Ascending aorta (tissue), 2 donors: ENCODE results near the gene ASCC1. TPM values are rescaled to one million over a fixed set of nuclear protein-coding genes. Genes with fewer than 3 reads are reported as not detected.

Experiments
- DNase-seq, 2 donors: peaks; one replicate each; pipeline ENCODE4 v3.0.0-alpha.2; 2019; ENCODE audit warnings: low spot score in 2 of 2
- H3K27ac ChIP-seq, 2 donors: fragments of 200-600 bp; sonication (generic); one replicate each; pipeline ENCODE4 v1.5.1; 2016 to 2017; ENCODE audit warnings: mild to moderate bottlenecking in 1 of 2
- H3K27me3 ChIP-seq: fragments of 200-600 bp; sonication (generic); one replicate; pipeline ENCODE4 v1.5.1; 2017
- H3K36me3 ChIP-seq, 2 donors: fragments of 200-600 bp; sonication (generic); one replicate each; pipeline ENCODE4 v1.5.1; 2016
- H3K4me1 ChIP-seq, 2 donors: fragments of 200-600 bp; sonication (generic); one replicate each; pipeline ENCODE4 v1.5.1; 2016 to 2017; ENCODE audit warnings: mild to moderate bottlenecking in 1 of 2
- H3K4me3 ChIP-seq, 2 donors: fragments of 200-600 bp; sonication (generic); one replicate each; pipeline ENCODE4 v1.5.1; 2016 to 2017; ENCODE audit warnings: mild to moderate bottlenecking in 1 of 2
- H3K9me3 ChIP-seq, 2 donors: fragments of 200-600 bp; sonication (generic); one replicate each; pipeline ENCODE4 v1.5.1; 2016
- CTCF ChIP-seq, 3 experiments: fragments of 200-600 bp in 2 of 3; fragments of 450-650 bp in 1 of 3; sonication (generic) in 2 of 3; IDR thresholded peaks; one replicate each; pipeline ENCODE4 v1.5.1; 2016 to 2019; ENCODE audit warnings: antibody characterized with exemption in 3 of 3, mild to moderate bottlenecking in 1 of 3, moderate library complexity in 1 of 3
- intact Hi-C: fragments of 100-400 bp; cut with DNase I; formaldehyde crosslinking; loops from one replicate; pipeline ENCODE4 v1.15.1; 2023
- total RNA-seq: library from RNA; depleted of rRNA; stranded (reverse); fragments of >200 nt; gene quantifications from one replicate; pipeline ENCODE4 v1.1.0, GENCODE V29; 2016

The ASCC1 gene
- total RNA-seq, 1 donor from 2014 or later = 5.5 TPM

- Histone ChIP-seq H3K9me3 (peaks cover 0 to 6% of the 10 kb centered on the region in 2 donors), H3K4me3 (no peak overlapping the region), H3K27me3 (no peaks in the 10 kb centered on the region), H3K27ac (no peak overlapping the region), H3K4me1 (peaks cover 0 to 7% of the 10 kb centered on the region in 2 donors), H3K36me3 (no peaks in the 10 kb centered on the region)
- intact Hi-C loops = no loop called here
- no peak for DNase-seq
- no peak for TF ChIP-seq CTCF (IDR thresholded peaks at IDR 0.05)
These were observed 94.7 kb downstream of the ASCC1 start for GRCh38 chr10:72121389-72121788.

GRCh38 chr10:72116372-72116771, 99.7 kb downstream of the ASCC1 start:
- H3K36me3 ChIP-seq = no peaks in the 10 kb centered on the region
- H3K4me3 ChIP-seq = no peak overlapping the region
- peaks cover 0 to 7% of the 10 kb centered on the region in 2 donors for H3K9me3 ChIP-seq
- H3K27ac ChIP-seq = no peak overlapping the region
- DNase-seq = no peak
- intact Hi-C loops = no loop called here
- H3K4me1 ChIP-seq = peaks cover 0 to 4% of the 10 kb centered on the region in 2 donors
- TF ChIP-seq CTCF (IDR thresholded peaks at IDR 0.05) = no peak
- H3K27me3 ChIP-seq = no peaks in the 10 kb centered on the region

- Histone ChIP-seq H3K36me3 (no peaks in the 10 kb centered on the region), H3K27me3 (no peaks in the 10 kb centered on the region), H3K4me3 (no peak overlapping the region), H3K9me3 (peaks cover 0 to 7% of the 10 kb centered on the region in 2 donors), H3K4me1 (peaks cover 0 to 4% of the 10 kb centered on the region in 2 donors), H3K27ac (peak overlapping the region in 1 of 2 donors; percentile 4)
- DNase-seq = no peak
- no peak for TF ChIP-seq CTCF (IDR thresholded peaks at IDR 0.05)
- intact Hi-C loops = no loop called here
These were observed 101.2 kb downstream of the ASCC1 start for GRCh38 chr10:72114706-72115450.

GRCh38 chr10:72110673-72111401, 105.2 kb downstream of the ASCC1 start:
- intact Hi-C loops = no loop called here
- no peak for TF ChIP-seq CTCF (IDR thresholded peaks at IDR 0.05)
- H3K36me3 ChIP-seq = no peaks in the 10 kb centered on the region
- H3K4me1 ChIP-seq = peaks cover 0 to 4% of the 10 kb centered on the region in 2 donors
- H3K27me3 ChIP-seq = no peaks in the 10 kb centered on the region
- no peak for DNase-seq
- no peak overlapping the region for H3K27ac ChIP-seq
- no peak overlapping the region for H3K4me3 ChIP-seq
- no peaks in the 10 kb centered on the region for H3K9me3 ChIP-seq

GRCh38 chr10:72109636-72110157, 106.4 kb downstream of the ASCC1 start:
- H3K27ac ChIP-seq = no peak overlapping the region
- no peak for DNase-seq
- no peak overlapping the region for H3K4me3 ChIP-seq
- no peaks in the 10 kb centered on the region for H3K36me3 ChIP-seq
- peaks cover 0 to 5% of the 10 kb centered on the region in 2 donors for H3K4me1 ChIP-seq
- intact Hi-C loops = no loop called here
- H3K27me3 ChIP-seq = no peaks in the 10 kb centered on the region
- H3K9me3 ChIP-seq = no peaks in the 10 kb centered on the region
- no peak for TF ChIP-seq CTCF (IDR thresholded peaks at IDR 0.05)
